ENCODE results near the gene ARV1.

The ARV1 gene

GRCh38 chr1:231011963-231012362, 33.1 kb downstream of the ARV1 start:
- peaks cover 9% of the 10 kb centered on the region for H3K9me3 Mint-ChIP-seq
- no peaks in the 10 kb centered on the region for H3K4me1 Mint-ChIP-seq
- no peaks in the 10 kb centered on the region for H3K27me3 Mint-ChIP-seq (ENCODE audit: low read depth)
- no peak for TF ChIP-seq CTCF (IDR thresholded peaks at IDR 0.05; ENCODE audit: unreplicated experiment in 3 of 3)
- H3K36me3 Mint-ChIP-seq (ENCODE audit: low read depth), result no peaks in the 10 kb centered on the region
- no peak overlapping the region for H3K27ac Mint-ChIP-seq
- H3K4me3 Mint-ChIP-seq, result no peak overlapping the region

GRCh38 chr1:231013391-231014015, 34.6 kb downstream of the ARV1 start:
- Mint-ChIP-seq H3K27ac (no peak overlapping the region), H3K27me3 (ENCODE audit: low read depth) (no peaks in the 10 kb centered on the region), H3K9me3 (no peaks in the 10 kb centered on the region), H3K4me1 (no peaks in the 10 kb centered on the region), H3K36me3 (ENCODE audit: low read depth) (peaks cover 6% of the 10 kb centered on the region), H3K4me3 (no peak overlapping the region)
- TF ChIP-seq CTCF (IDR thresholded peaks at IDR 0.05; ENCODE audit: unreplicated experiment in 3 of 3), result no peak

- Mint-ChIP-seq H3K27me3 (ENCODE audit: low read depth) (no peaks in the 10 kb centered on the region), H3K4me3 (no peak overlapping the region)
Observed at GRCh38 chr1:231016234-231016633, 37.3 kb downstream of the ARV1 start.

GRCh38 chr1:231016966-231017365, 38.1 kb downstream of the ARV1 start:
- Mint-ChIP-seq H3K27me3 (ENCODE audit: low read depth) (no peaks in the 10 kb centered on the region), H3K27ac (no peak overlapping the region)
- no peak for TF ChIP-seq CTCF (IDR thresholded peaks at IDR 0.05; ENCODE audit: unreplicated experiment in 3 of 3)

More at GRCh38 chr1:231016234-231016633, 37.3 kb downstream of the ARV1 start:
- Mint-ChIP-seq H3K27ac (no peak overlapping the region), H3K9me3 (no peaks in the 10 kb centered on the region), H3K4me1 (no peaks in the 10 kb centered on the region), H3K36me3 (ENCODE audit: low read depth) (peaks cover 14% of the 10 kb centered on the region)
- TF ChIP-seq CTCF (IDR thresholded peaks at IDR 0.05; ENCODE audit: unreplicated experiment in 3 of 3), result no peak

GRCh38 chr1:231019711-231020110, 40.8 kb downstream of the ARV1 start:
- H3K4me3 Mint-ChIP-seq, result no peak overlapping the region
- H3K36me3 Mint-ChIP-seq (ENCODE audit: low read depth), result peaks cover 26% of the 10 kb centered on the region
- H3K9me3 Mint-ChIP-seq, result no peaks in the 10 kb centered on the region
- TF ChIP-seq CTCF (IDR thresholded peaks at IDR 0.05; ENCODE audit: unreplicated experiment in 3 of 3), result no peak
- H3K27ac Mint-ChIP-seq, result no peak overlapping the region
- no peaks in the 10 kb centered on the region for H3K27me3 Mint-ChIP-seq (ENCODE audit: low read depth)
- no peaks in the 10 kb centered on the region for H3K4me1 Mint-ChIP-seq

More at GRCh38 chr1:231016966-231017365, 38.1 kb downstream of the ARV1 start:
- Mint-ChIP-seq H3K9me3 (no peaks in the 10 kb centered on the region), H3K4me3 (no peak overlapping the region), H3K4me1 (no peaks in the 10 kb centered on the region), H3K36me3 (ENCODE audit: low read depth) (peaks cover 21% of the 10 kb centered on the region)

GRCh38 chr1:231020139-231020601, 41.3 kb downstream of the ARV1 start:
- H3K27ac Mint-ChIP-seq, result no peak overlapping the region
- no peak overlapping the region for H3K4me3 Mint-ChIP-seq
- no peaks in the 10 kb centered on the region for H3K27me3 Mint-ChIP-seq (ENCODE audit: low read depth)
- no peak for TF ChIP-seq CTCF (IDR thresholded peaks at IDR 0.05; ENCODE audit: unreplicated experiment in 3 of 3)
- H3K9me3 Mint-ChIP-seq, result no peaks in the 10 kb centered on the region
- H3K36me3 Mint-ChIP-seq (ENCODE audit: low read depth), result peaks cover 26% of the 10 kb centered on the region
- H3K4me1 Mint-ChIP-seq, result no peaks in the 10 kb centered on the region
